GM23338 (cell line): ENCODE data around the gene HELZ. TPM values are rescaled to one million over a fixed set of nuclear protein-coding genes. Genes with fewer than 3 reads are reported as not detected.

ENCODE experiments used
- ATAC-seq: fragments of 200-7000 bp; cut with Tn5 transposase; 3 replicates; pipeline ENCODE4 v1.9.1; 2020
- DNase-seq: peaks from one replicate; pipeline ENCODE4 v3.0.0-alpha.2; 2015; ENCODE audit warnings: low spot score
- H2AFZ ChIP-seq: fragments of 200-600 bp; sonication (generic); 2 replicates; pipeline ENCODE4 v1.8.0; 2016; ENCODE audit warnings: antibody characterized with exemption, mild to moderate bottlenecking, moderate library complexity
- H3F3A ChIP-seq: fragments of 200-600 bp; sonication (generic); replicated peaks from 2 replicates; pipeline ENCODE4 v1.8.0; 2017; ENCODE audit warnings: antibody characterized with exemption, mixed run types, low read depth
- H3K27ac ChIP-seq: fragments of 200-600 bp; sonication (generic); 2 replicates; pipeline ENCODE4 v1.6.1; 2016; ENCODE audit warnings: low read depth
- H3K27me3 ChIP-seq: fragments of 200-600 bp; sonication (generic); 2 replicates; pipeline ENCODE4 v1.8.0; 2016; ENCODE audit warnings: mild to moderate bottlenecking, mixed run types, moderate library complexity; ENCODE audit not compliant: insufficient read depth
- H3K36me3 ChIP-seq: fragments of 200-600 bp; sonication (generic); 2 replicates; pipeline ENCODE4 v1.8.0; 2016; ENCODE audit warnings: mild to moderate bottlenecking; ENCODE audit not compliant: insufficient read depth
- H3K4me1 ChIP-seq: fragments of 200-600 bp; sonication (generic); 2 replicates; pipeline ENCODE4 v1.8.0; 2016; ENCODE audit warnings: mild to moderate bottlenecking, moderate library complexity; ENCODE audit not compliant: insufficient read depth
- H3K4me2 ChIP-seq: fragments of 200-600 bp; sonication (generic); 2 replicates; pipeline ENCODE4 v1.7.1; 2017; ENCODE audit warnings: mixed run types
- H3K4me3 ChIP-seq: fragments of 200-600 bp; sonication (generic); 2 replicates; pipeline ENCODE4 v1.6.1; 2016; ENCODE audit warnings: mixed run types
- H3K79me2 ChIP-seq: fragments of 200-600 bp; sonication (generic); replicated peaks from 2 replicates; pipeline ENCODE4 v1.8.0; 2017; ENCODE audit warnings: mild to moderate bottlenecking; ENCODE audit not compliant: insufficient read depth
- H3K9me2 ChIP-seq: fragments of 200-600 bp; sonication (generic); 2 replicates; pipeline ENCODE4 v1.8.0; 2017; ENCODE audit not compliant: insufficient read depth
- H4K20me1 ChIP-seq: fragments of 200-600 bp; sonication (generic); replicated peaks from 2 replicates; pipeline ENCODE4 v1.8.0; 2017; ENCODE audit warnings: mild to moderate bottlenecking; ENCODE audit not compliant: insufficient read depth
- H3K27ac Mint-ChIP-seq: 2 replicates; pipeline ENCODE4 v1.8.0; 2020; ENCODE audit warnings: inconsistent platforms, mild to moderate bottlenecking, moderate library complexity, mixed read lengths
- H3K27me3 Mint-ChIP-seq: 3 replicates; pipeline ENCODE4 v1.8.0; 2022; ENCODE audit warnings: low read depth, mild to moderate bottlenecking, moderate library complexity, mixed read lengths, inconsistent platforms; ENCODE audit not compliant: insufficient read depth, poor library complexity
- H3K36me3 Mint-ChIP-seq: 3 replicates; pipeline ENCODE4 v1.8.0; 2021; ENCODE audit warnings: low read depth, mild to moderate bottlenecking, inconsistent platforms, moderate library complexity, mixed read lengths
- H3K4me1 Mint-ChIP-seq: 3 replicates; pipeline ENCODE4 v1.8.0; 2020; ENCODE audit warnings: mild to moderate bottlenecking, inconsistent platforms, mixed read lengths
- H3K4me3 Mint-ChIP-seq: 3 replicates; pipeline ENCODE4 v1.8.0; 2021; ENCODE audit warnings: moderate library complexity, mild to moderate bottlenecking, inconsistent platforms, mixed read lengths
- H3K9me3 Mint-ChIP-seq: 3 replicates; pipeline ENCODE4 v1.8.0; 2020; ENCODE audit warnings: moderate library complexity, mild to moderate bottlenecking, inconsistent platforms, mixed read lengths
- CREB1 ChIP-seq: fragments of 250-450 bp; sonication (Bioruptor Pico); IDR thresholded peaks from 2 replicates; pipeline ENCODE4 v1.5.0; 2020; ENCODE audit warnings: low read depth, mild to moderate bottlenecking, moderate library complexity
- CTCF ChIP-seq, 2 experiments: fragments of 200-600 bp in 1 of 2; sonication (generic) in 1 of 2; conservative IDR thresholded peaks; 2 replicates each; pipeline versions ENCODE4 v1.5.1 to v1.6.1; 2016 to 2017; ENCODE audit warnings: antibody characterized with exemption in 2 of 2, low read depth in 2 of 2, mild to moderate bottlenecking in 2 of 2, moderate library complexity in 1 of 2
- ETS1 ChIP-seq: IDR thresholded peaks from 2 replicates; pipeline ENCODE4 v1.6.1; 2016; ENCODE audit warnings: antibody characterized with exemption
- EZH2 ChIP-seq: fragments of 200-600 bp; sonication (generic); IDR thresholded peaks from one replicate; pipeline ENCODE4 v1.8.0; 2017; ENCODE audit warnings: antibody characterized with exemption, mild to moderate bottlenecking, low read depth; ENCODE audit not compliant: unreplicated experiment
- EZH2phosphoT487 ChIP-seq: fragments of 200-600 bp; sonication (generic); IDR thresholded peaks from one replicate; pipeline ENCODE4 v1.8.1; 2018; ENCODE audit warnings: antibody characterized with exemption; ENCODE audit not compliant: unreplicated experiment
- JUNB ChIP-seq: IDR thresholded peaks from one replicate; pipeline ENCODE4 v1.6.1; 2016; ENCODE audit warnings: antibody characterized with exemption; ENCODE audit not compliant: unreplicated experiment
- NANOG ChIP-seq: IDR thresholded peaks from 2 replicates; pipeline ENCODE4 v1.6.1; 2016; ENCODE audit warnings: antibody characterized with exemption, borderline replicate concordance
- POLR2AphosphoS5 ChIP-seq: IDR thresholded peaks from 2 replicates; pipeline ENCODE4 v1.6.1; 2016; ENCODE audit warnings: antibody characterized with exemption, low read depth
- REST ChIP-seq: IDR thresholded peaks from one replicate; pipeline ENCODE4 v1.6.1; 2018; ENCODE audit warnings: antibody characterized with exemption; ENCODE audit not compliant: unreplicated experiment
- STAT1 ChIP-seq: IDR thresholded peaks from one replicate; pipeline ENCODE4 v1.6.1; 2016; ENCODE audit warnings: antibody characterized with exemption; ENCODE audit not compliant: unreplicated experiment
- ZNF114 ChIP-seq: fragments of 250-450 bp; sonication (Bioruptor Pico); IDR thresholded peaks from 2 replicates; pipeline ENCODE4 v1.5.0; 2020; ENCODE audit warnings: mild to moderate bottlenecking, moderate library complexity
- ZNF331 ChIP-seq: fragments of 250-450 bp; sonication (Bioruptor Pico); IDR thresholded peaks from 2 replicates; pipeline ENCODE4 v1.5.0; 2020; ENCODE audit warnings: low read depth, mild to moderate bottlenecking, moderate library complexity
- polyA plus RNA-seq: library from polyadenylated mRNA; unstranded; fragments of >200 nt; fragmentation: Nextera tagmentation; extraction: Ambion mirVana; gene quantifications from 2 replicates; pipeline ENCODE4 v1.2.1, GENCODE V29; 2016
- total RNA-seq: library from RNA; depleted of rRNA; stranded (reverse); fragments of >200 nt; shearing (Covaris generic); gene quantifications from 2 replicates; pipeline ENCODE4 v1.2.3, GENCODE V29; 2014

The HELZ gene
- total and polyA plus RNA-seq, 2 experiments from 2014 or later, result 38.9 to 62.0 TPM

GRCh38 chr17:67165201-67165600, 79.8 kb downstream of the HELZ start (continued):
- no peak for TF ChIP-seq CTCF (conservative IDR thresholded peaks at IDR 0.05; ENCODE audit: low read depth in 2 of 2)
- TF ChIP-seq EZH2, result no peak
- TF ChIP-seq CREB1, result no peak
- no peak for TF ChIP-seq JUNB
- TF ChIP-seq ZNF114 (CRISPR knock-in tag), result no peak

- Mint-ChIP-seq H3K9me3 (no peaks in the 10 kb centered on the region), H3K4me1 (no peaks in the 10 kb centered on the region), H3K27ac (no peak overlapping the region), H3K4me3 (no peak overlapping the region), H3K36me3 (peaks cover 3% of the 10 kb centered on the region; the same call in 2 of the 3 replicates), H3K27me3 (no peaks in the 10 kb centered on the region)
- no peaks in the 10 kb centered on the region for H3K79me2 ChIP-seq
- H3K4me2 ChIP-seq, result no peak overlapping the region
- H3K4me1 ChIP-seq, result no peaks in the 10 kb centered on the region
- H3F3A ChIP-seq, result no peaks in the 10 kb centered on the region
- ATAC-seq, result no peak
- no peak overlapping the region for H3K4me3 ChIP-seq
- no peaks in the 10 kb centered on the region for H4K20me1 ChIP-seq
- no peak overlapping the region for H3K27ac ChIP-seq
- H3K27me3 ChIP-seq, result no peaks in the 10 kb centered on the region
- peaks cover 13% of the 10 kb centered on the region; the same call in 1 of the 2 replicates for H3K36me3 ChIP-seq
- no peaks in the 10 kb centered on the region for H3K9me2 ChIP-seq
- no peak for DNase-seq
- no peak overlapping the region for H2AFZ ChIP-seq
- no peak for TF ChIP-seq CTCF (conservative IDR thresholded peaks at IDR 0.05; ENCODE audit: low read depth in 2 of 2)
- TF ChIP-seq ZNF114 (CRISPR knock-in tag), result no peak
- no peak for TF ChIP-seq STAT1
- no peak for TF ChIP-seq EZH2
- TF ChIP-seq NANOG, result no peak
- TF ChIP-seq REST, result no peak
- TF ChIP-seq ZNF331, result no peak
- TF ChIP-seq JUNB, result no peak
- no peak for TF ChIP-seq EZH2phosphoT487
- no peak for TF ChIP-seq POLR2AphosphoS5
- TF ChIP-seq CREB1, result no peak
- no peak for TF ChIP-seq ETS1
These were observed 80.7 kb downstream of the HELZ start for GRCh38 chr17:67164302-67164701.
